HCT116 (cell line): ENCODE results near the gene MAPK6. TPM values are rescaled to one million over a fixed set of nuclear protein-coding genes. Genes with fewer than 3 reads are reported as not detected.

ENCODE experiments used
- ATAC-seq: fragments of 200-7000 bp; cut with Tn5 transposase; 2 replicates; pipeline ENCODE4 v1.9.1; 2020; ENCODE audit warnings: mild to moderate bottlenecking, moderate library complexity
- BruUV-seq: library from RNA; stranded (reverse); fragments of 400-500 nt; replicated peaks from 2 replicates; lab custom pipeline; 2021; lab: Mats Ljungman, UMichigan
- CTCF ChIA-PET: fragments of 300-600 bp; sonication (Branson Sonifier 250); formaldehyde crosslinking; loops from one replicate; lab custom pipeline; 2021; ENCODE audit warnings: antibody characterized with exemption; lab: Charles Lee
- POLR2A ChIA-PET: fragments of 300-600, 350-600 bp; sonication (Branson Sonifier 250); formaldehyde crosslinking; loops from one replicate; lab custom pipeline; 2021; ENCODE audit warnings: antibody characterized with exemption; lab: Charles Lee
- RAD21 ChIA-PET, 2 experiments: fragments of 300-600 bp; sonication (Branson Sonifier 250); formaldehyde crosslinking; loops; one replicate each; lab custom pipeline; 2023; ENCODE audit warnings: low total read pairs in 2 of 2; ENCODE audit not compliant: uncharacterized antibody in 2 of 2, unreplicated experiment in 2 of 2, low non-redundant PET in 1 of 2; lab: Charles Lee
- DNase-seq: peaks from one replicate; pipeline ENCODE4 v3.0.0-alpha.2; 2010; ENCODE audit warnings: low read depth, low spot score
- H2AFZ ChIP-seq: fragments of 200-600 bp; shearing (Covaris generic), sonication (generic); 2 replicates; pipeline ENCODE4 v1.6.1; 2017; ENCODE audit warnings: low read depth, mixed run types, mixed read lengths, antibody characterized with exemption, low read length; ENCODE audit not compliant: poor library complexity, severe bottlenecking
- H3K27ac ChIP-seq: 2 replicates; pipeline ENCODE4 v1.5.1; 2012; ENCODE audit warnings: low read depth, low read length
- H3K27me3 ChIP-seq: fragments of 200-600 bp; sonication (generic); 2 replicates; pipeline ENCODE4 v1.6.1; 2016; ENCODE audit warnings: mixed run types, low read length, mixed read lengths; ENCODE audit not compliant: insufficient read depth
- H3K36me3 ChIP-seq, 2 experiments: fragments of 200-500 bp in 1 of 2; fragments of 200-600 bp in 1 of 2; sonication (Bioruptor generic) in 1 of 2; sonication (generic) in 1 of 2; 2 replicates each; pipeline versions ENCODE4 v1.5.1 to v1.6.1; 2014 to 2016; ENCODE audit warnings: low read length in 2 of 2, inconsistent platforms in 1 of 2, mixed read lengths in 1 of 2, mixed run types in 1 of 2; ENCODE audit not compliant: insufficient read depth in 2 of 2, control insufficient read depth in 1 of 2
- H3K4me1 ChIP-seq, 2 experiments: fragments of 200-600 bp in 1 of 2; sonication (generic) in 1 of 2; 2 replicates each; pipeline versions ENCODE4 v1.5.1 to v1.6.1; 2012 to 2017; ENCODE audit warnings: low read length in 2 of 2, inconsistent platforms in 1 of 2, mild to moderate bottlenecking in 1 of 2, mixed read lengths in 1 of 2, mixed run types in 1 of 2, moderate library complexity in 1 of 2; ENCODE audit not compliant: insufficient read depth in 2 of 2, control insufficient read depth in 1 of 2
- H3K4me2 ChIP-seq: fragments of 200-600 bp; sonication (generic); 2 replicates; pipeline ENCODE4 v1.6.1; 2017; ENCODE audit warnings: mixed run types, low read length, mixed read lengths
- H3K4me3 ChIP-seq, 2 experiments: fragments of 200-600 bp in 1 of 2; sonication (generic) in 1 of 2; replicated peaks in 1 of 2; 2 replicates each; pipeline ENCODE4 v1.5.1; 2011 to 2016; ENCODE audit warnings: low read length in 2 of 2, control low read depth in 1 of 2, low read depth in 1 of 2, mild to moderate bottlenecking in 1 of 2, mixed read lengths in 1 of 2, mixed run types in 1 of 2
- H3K79me2 ChIP-seq: fragments of 200-600 bp; sonication (generic); 2 replicates; pipeline ENCODE4 v1.6.1; 2017; ENCODE audit warnings: mild to moderate bottlenecking, mixed run types, low read length, moderate library complexity, mixed read lengths; ENCODE audit not compliant: insufficient read depth
- H3K9ac ChIP-seq: fragments of 200-600 bp; sonication (generic); 2 replicates; pipeline ENCODE4 v1.6.1; 2016; ENCODE audit warnings: low read length, mixed read lengths
- H3K9me2 ChIP-seq: fragments of 200-600 bp; sonication (generic), shearing (Covaris generic); 2 replicates; pipeline ENCODE4 v1.6.1; 2017; ENCODE audit warnings: mixed run types, mild to moderate bottlenecking, moderate library complexity; ENCODE audit not compliant: insufficient read depth
- H3K9me3 ChIP-seq, 2 experiments: fragments of 200-500 bp in 1 of 2; fragments of 200-600 bp in 1 of 2; sonication (Bioruptor generic) in 1 of 2; sonication (generic) in 1 of 2; 2 replicates each; pipeline ENCODE4 v1.6.1; 2014 to 2017; ENCODE audit warnings: low read length in 2 of 2, mixed read lengths in 2 of 2, inconsistent platforms in 1 of 2, low read depth in 1 of 2, mild to moderate bottlenecking in 1 of 2, mixed run types in 1 of 2, moderate library complexity in 1 of 2; ENCODE audit not compliant: control insufficient read depth in 1 of 2, insufficient read depth in 1 of 2
- H4K20me1 ChIP-seq: fragments of 200-600 bp; sonication (generic), shearing (Covaris generic); 2 replicates; pipeline ENCODE4 v1.6.1; 2017; ENCODE audit warnings: mixed run types, mild to moderate bottlenecking, moderate library complexity; ENCODE audit not compliant: insufficient read depth
- CBX3 ChIP-seq: IDR thresholded peaks from 2 replicates; pipeline ENCODE4 v1.6.1; 2012; ENCODE audit warnings: low read depth
- CEBPB ChIP-seq: IDR thresholded peaks from 2 replicates; pipeline ENCODE4 v1.6.1; 2012; ENCODE audit warnings: low read depth
- EGR1 ChIP-seq: IDR thresholded peaks from 2 replicates; pipeline ENCODE4 v1.6.1; 2012; ENCODE audit warnings: low read depth
- ELF1 ChIP-seq: IDR thresholded peaks from 2 replicates; pipeline ENCODE4 v1.6.1; 2012; ENCODE audit warnings: low read depth, borderline replicate concordance
- EZH2phosphoT487 ChIP-seq: fragments of 200-600 bp; IDR thresholded peaks from 2 replicates; pipeline ENCODE4 v1.6.1; 2018; ENCODE audit warnings: antibody characterized with exemption, borderline replicate concordance
- FOSL1 ChIP-seq: IDR thresholded peaks from 2 replicates; pipeline ENCODE4 v1.6.1; 2012; ENCODE audit warnings: low read depth
- JUND ChIP-seq: IDR thresholded peaks from 2 replicates; pipeline ENCODE4 v1.6.1; 2012
- POLR2A ChIP-seq: IDR thresholded peaks from 2 replicates; pipeline ENCODE4 v1.7.0; 2011; ENCODE audit warnings: borderline replicate concordance; ENCODE audit not compliant: insufficient read depth, insufficient read length; ENCODE audit errors: extremely low read depth
- POLR2AphosphoS5 ChIP-seq: IDR thresholded peaks from 2 replicates; pipeline ENCODE4 v1.6.1; 2011; ENCODE audit warnings: mild to moderate bottlenecking, low read depth, low read length, moderate library complexity
- SP1 ChIP-seq: IDR thresholded peaks from 2 replicates; pipeline ENCODE4 v1.6.1; 2012; ENCODE audit warnings: low read depth
- SRF ChIP-seq: IDR thresholded peaks from 2 replicates; pipeline ENCODE4 v1.6.1; 2012; ENCODE audit warnings: low read depth
- TCF7L2 ChIP-seq: IDR thresholded peaks from 2 replicates; pipeline ENCODE4 v1.7.0; 2011; ENCODE audit warnings: borderline replicate concordance, inconsistent platforms; ENCODE audit not compliant: insufficient read depth, insufficient read length; ENCODE audit errors: extremely low read depth
- ZNF274 ChIP-seq: fragments of 200-500 bp; sonication (Bioruptor generic); IDR thresholded peaks from 2 replicates; pipeline ENCODE4 v1.6.1; 2014; ENCODE audit warnings: mild to moderate bottlenecking, low read depth, low read length, inconsistent platforms
- intact Hi-C: fragments of 100-400 bp; cut with micrococcal nuclease; formaldehyde crosslinking; loops from 2 replicates; pipeline ENCODE4 v1.10.0; 2022
- total RNA-seq: library from RNA; stranded (reverse); gene quantifications from one replicate; pipeline ENCODE4 v1.2.1, GENCODE V29; 2021; ENCODE audit not compliant: unreplicated experiment
- TF ChIP-seq, protein P1 (sequence below): IDR thresholded peaks from 2 replicates; pipeline ENCODE4 v1.6.1; 2012; ENCODE audit warnings: low read depth
- TF ChIP-seq, protein P2 (sequence below): IDR thresholded peaks from 2 replicates; pipeline ENCODE4 v1.6.1; 2012
- TF ChIP-seq, protein P3 (sequence below): IDR thresholded peaks from 2 replicates; pipeline ENCODE4 v1.6.1; 2012
- TF ChIP-seq, protein P4 (sequence below), 3 experiments: fragments of 200-600 bp in 1 of 3; sonication (generic) in 1 of 3; IDR thresholded peaks in 2 of 3; conservative IDR thresholded peaks in 1 of 3; 2 replicates each; pipeline ENCODE4 v1.5.1; 2012 to 2017; ENCODE audit warnings: low read depth in 2 of 3, low read length in 2 of 3, antibody characterized with exemption in 1 of 3, borderline replicate concordance in 1 of 3, control low read depth in 1 of 3, mild to moderate bottlenecking in 1 of 3, mixed read lengths in 1 of 3, mixed run types in 1 of 3, moderate library complexity in 1 of 3; ENCODE audit not compliant: insufficient read depth in 1 of 3

Gene MAPK6
- total RNA-seq, 1 experiment from 2014 or later, result 57.4 TPM

DNA sequence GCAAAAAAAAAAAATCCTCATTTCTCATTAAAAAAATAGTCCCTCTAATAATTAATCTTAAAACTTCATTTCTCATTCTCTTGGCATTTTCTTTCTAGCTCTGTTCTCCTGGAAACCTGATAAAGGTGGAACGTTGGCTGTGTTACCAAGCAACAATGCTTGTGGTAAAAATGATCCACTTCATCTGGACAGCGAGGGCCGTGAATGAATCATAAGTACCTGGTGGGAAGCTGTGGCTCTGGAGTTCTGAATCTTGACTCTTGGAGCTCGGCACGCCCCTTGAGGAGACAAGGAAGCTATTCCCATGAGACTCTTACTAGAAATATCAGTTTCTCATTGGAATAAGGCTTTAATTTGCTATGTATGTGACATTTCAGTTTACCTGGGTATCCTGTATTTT, 61.0 kb downstream of the MAPK6 start:
- TF ChIP-seq, protein P1, sequence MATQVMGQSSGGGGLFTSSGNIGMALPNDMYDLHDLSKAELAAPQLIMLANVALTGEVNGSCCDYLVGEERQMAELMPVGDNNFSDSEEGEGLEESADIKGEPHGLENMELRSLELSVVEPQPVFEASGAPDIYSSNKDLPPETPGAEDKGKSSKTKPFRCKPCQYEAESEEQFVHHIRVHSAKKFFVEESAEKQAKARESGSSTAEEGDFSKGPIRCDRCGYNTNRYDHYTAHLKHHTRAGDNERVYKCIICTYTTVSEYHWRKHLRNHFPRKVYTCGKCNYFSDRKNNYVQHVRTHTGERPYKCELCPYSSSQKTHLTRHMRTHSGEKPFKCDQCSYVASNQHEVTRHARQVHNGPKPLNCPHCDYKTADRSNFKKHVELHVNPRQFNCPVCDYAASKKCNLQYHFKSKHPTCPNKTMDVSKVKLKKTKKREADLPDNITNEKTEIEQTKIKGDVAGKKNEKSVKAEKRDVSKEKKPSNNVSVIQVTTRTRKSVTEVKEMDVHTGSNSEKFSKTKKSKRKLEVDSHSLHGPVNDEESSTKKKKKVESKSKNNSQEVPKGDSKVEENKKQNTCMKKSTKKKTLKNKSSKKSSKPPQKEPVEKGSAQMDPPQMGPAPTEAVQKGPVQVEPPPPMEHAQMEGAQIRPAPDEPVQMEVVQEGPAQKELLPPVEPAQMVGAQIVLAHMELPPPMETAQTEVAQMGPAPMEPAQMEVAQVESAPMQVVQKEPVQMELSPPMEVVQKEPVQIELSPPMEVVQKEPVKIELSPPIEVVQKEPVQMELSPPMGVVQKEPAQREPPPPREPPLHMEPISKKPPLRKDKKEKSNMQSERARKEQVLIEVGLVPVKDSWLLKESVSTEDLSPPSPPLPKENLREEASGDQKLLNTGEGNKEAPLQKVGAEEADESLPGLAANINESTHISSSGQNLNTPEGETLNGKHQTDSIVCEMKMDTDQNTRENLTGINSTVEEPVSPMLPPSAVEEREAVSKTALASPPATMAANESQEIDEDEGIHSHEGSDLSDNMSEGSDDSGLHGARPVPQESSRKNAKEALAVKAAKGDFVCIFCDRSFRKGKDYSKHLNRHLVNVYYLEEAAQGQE, result no peak
- TF ChIP-seq CBX3 (no peak), POLR2A (no peak), SP1 (no peak), EGR1 (no peak), POLR2AphosphoS5 (no peak), ZNF274 (no peak), EZH2phosphoT487 (no peak), FOSL1 (no peak), ELF1 (no peak), CEBPB (no peak), SRF (no peak), JUND (no peak), TCF7L2 (no peak)
- TF ChIP-seq, protein P2, sequence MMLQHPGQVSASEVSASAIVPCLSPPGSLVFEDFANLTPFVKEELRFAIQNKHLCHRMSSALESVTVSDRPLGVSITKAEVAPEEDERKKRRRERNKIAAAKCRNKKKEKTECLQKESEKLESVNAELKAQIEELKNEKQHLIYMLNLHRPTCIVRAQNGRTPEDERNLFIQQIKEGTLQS, result no peak
- TF ChIP-seq, protein P3, sequence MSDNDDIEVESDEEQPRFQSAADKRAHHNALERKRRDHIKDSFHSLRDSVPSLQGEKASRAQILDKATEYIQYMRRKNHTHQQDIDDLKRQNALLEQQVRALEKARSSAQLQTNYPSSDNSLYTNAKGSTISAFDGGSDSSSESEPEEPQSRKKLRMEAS, result no peak
- TF ChIP-seq, protein P4, sequence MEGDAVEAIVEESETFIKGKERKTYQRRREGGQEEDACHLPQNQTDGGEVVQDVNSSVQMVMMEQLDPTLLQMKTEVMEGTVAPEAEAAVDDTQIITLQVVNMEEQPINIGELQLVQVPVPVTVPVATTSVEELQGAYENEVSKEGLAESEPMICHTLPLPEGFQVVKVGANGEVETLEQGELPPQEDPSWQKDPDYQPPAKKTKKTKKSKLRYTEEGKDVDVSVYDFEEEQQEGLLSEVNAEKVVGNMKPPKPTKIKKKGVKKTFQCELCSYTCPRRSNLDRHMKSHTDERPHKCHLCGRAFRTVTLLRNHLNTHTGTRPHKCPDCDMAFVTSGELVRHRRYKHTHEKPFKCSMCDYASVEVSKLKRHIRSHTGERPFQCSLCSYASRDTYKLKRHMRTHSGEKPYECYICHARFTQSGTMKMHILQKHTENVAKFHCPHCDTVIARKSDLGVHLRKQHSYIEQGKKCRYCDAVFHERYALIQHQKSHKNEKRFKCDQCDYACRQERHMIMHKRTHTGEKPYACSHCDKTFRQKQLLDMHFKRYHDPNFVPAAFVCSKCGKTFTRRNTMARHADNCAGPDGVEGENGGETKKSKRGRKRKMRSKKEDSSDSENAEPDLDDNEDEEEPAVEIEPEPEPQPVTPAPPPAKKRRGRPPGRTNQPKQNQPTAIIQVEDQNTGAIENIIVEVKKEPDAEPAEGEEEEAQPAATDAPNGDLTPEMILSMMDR (IDR thresholded peaks at IDR 0.05 in 2 of 3, conservative IDR thresholded peaks at IDR 0.05 in 1 of 3; ENCODE audit: borderline replicate concordance in 1 of 3, insufficient read depth in 1 of 3, low read depth in 2 of 3, low read length in 2 of 3), result no peak
- H3K4me3 ChIP-seq, result no peak overlapping the region
- no peak overlapping the region for H3K9ac ChIP-seq
- H4K20me1 ChIP-seq, result no peaks in the 10 kb centered on the region
- CTCF ChIA-PET, result no interaction called here
- H3K36me3 ChIP-seq, result no peaks in the 10 kb centered on the region
- RAD21 ChIA-PET, result interaction anchor here (0.7 to 1.1 kb wide), 2 partner anchors 24 to 60 kb away, joined by 3 read pairs; no protein-coding TSS in a partner anchor
- no peaks in the 10 kb centered on the region for H3K9me3 ChIP-seq
- DNase-seq, result no peak
- ATAC-seq, result no peak
- no peak overlapping the region for H3K4me2 ChIP-seq
- H3K4me1 ChIP-seq, result peaks cover 0 to 13% of the 10 kb centered on the region in 2 experiments; a peak in 3 of 4 replicates
- no peaks in the 10 kb centered on the region for H3K79me2 ChIP-seq
- H2AFZ ChIP-seq, result no peak overlapping the region
- H3K27me3 ChIP-seq, result no peaks in the 10 kb centered on the region
- intact Hi-C loops, result no loop called here
- H3K9me2 ChIP-seq, result no peaks in the 10 kb centered on the region
- no TSS peak for BruUV-seq
- POLR2A ChIA-PET, result interaction anchor here (0.6 to 1.0 kb wide), 2 partner anchors 59 to 108 kb away, joined by 3 to 5 read pairs; partner anchors contain the start of gene LEO1
- no peak overlapping the region for H3K27ac ChIP-seq
